Cardiac muscle cell (in vitro differentiated cells and primary cell): ENCODE data around the gene CCM2. TPM values are rescaled to one million over a fixed set of nuclear protein-coding genes. Genes with fewer than 3 reads are reported as not detected.

Source experiments
- DNase-seq, 2 donors: peaks; one replicate each; pipeline versions ENCODE4 v3.0.0 to v3.0.0-alpha.2; 2010 to 2017; ENCODE audit warnings: low read depth in 1 of 2, low spot score in 1 of 2
- H3K27ac ChIP-seq: fragments of 200-600 bp; sonication (generic); 2 replicates; pipeline ENCODE4 v1.5.1; 2016
- H3K27me3 ChIP-seq: fragments of 200-600 bp; sonication (generic); 2 replicates; pipeline ENCODE4 v1.6.0; 2016; ENCODE audit warnings: control low read depth
- H3K36me3 ChIP-seq: fragments of 200-600 bp; sonication (generic); 2 replicates; pipeline ENCODE4 v1.5.1; 2016; ENCODE audit warnings: control low read depth
- H3K4me1 ChIP-seq: fragments of 200-600 bp; sonication (generic); 2 replicates; pipeline ENCODE4 v1.8.1; 2017; ENCODE audit warnings: low read depth, mild to moderate bottlenecking, mixed run types
- H3K4me3 ChIP-seq: fragments of 200-600 bp; sonication (generic); 2 replicates; pipeline ENCODE4 v1.5.1; 2016; ENCODE audit warnings: mild to moderate bottlenecking
- H3K9me3 ChIP-seq: fragments of 200-600 bp; sonication (generic); 2 replicates; pipeline ENCODE4 v1.5.1; 2017; ENCODE audit warnings: low read depth, mild to moderate bottlenecking, control low read depth
- polyA plus RNA-seq: library from polyadenylated mRNA; unstranded; fragments of >200 nt; fragmentation: Nextera tagmentation; extraction: Ambion mirVana; gene quantifications from 2 replicates; pipeline ENCODE4 v1.2.1, GENCODE V29; 2016
- total RNA-seq: library from RNA; depleted of rRNA; stranded (reverse); fragments of >200 nt; gene quantifications from 2 replicates; pipeline ENCODE4 v1.2.3, GENCODE V29; 2016
- TF ChIP-seq, protein P1 (sequence below): IDR thresholded peaks from 2 replicates; pipeline ENCODE4 v1.5.1; 2012; ENCODE audit warnings: low read depth, mild to moderate bottlenecking, low read length

CCM2 gene
- 38.3 and 44.9 TPM in 2 replicates for total RNA-seq
- polyA plus RNA-seq = 59.2 and 65.7 TPM in 2 replicates

DNA sequence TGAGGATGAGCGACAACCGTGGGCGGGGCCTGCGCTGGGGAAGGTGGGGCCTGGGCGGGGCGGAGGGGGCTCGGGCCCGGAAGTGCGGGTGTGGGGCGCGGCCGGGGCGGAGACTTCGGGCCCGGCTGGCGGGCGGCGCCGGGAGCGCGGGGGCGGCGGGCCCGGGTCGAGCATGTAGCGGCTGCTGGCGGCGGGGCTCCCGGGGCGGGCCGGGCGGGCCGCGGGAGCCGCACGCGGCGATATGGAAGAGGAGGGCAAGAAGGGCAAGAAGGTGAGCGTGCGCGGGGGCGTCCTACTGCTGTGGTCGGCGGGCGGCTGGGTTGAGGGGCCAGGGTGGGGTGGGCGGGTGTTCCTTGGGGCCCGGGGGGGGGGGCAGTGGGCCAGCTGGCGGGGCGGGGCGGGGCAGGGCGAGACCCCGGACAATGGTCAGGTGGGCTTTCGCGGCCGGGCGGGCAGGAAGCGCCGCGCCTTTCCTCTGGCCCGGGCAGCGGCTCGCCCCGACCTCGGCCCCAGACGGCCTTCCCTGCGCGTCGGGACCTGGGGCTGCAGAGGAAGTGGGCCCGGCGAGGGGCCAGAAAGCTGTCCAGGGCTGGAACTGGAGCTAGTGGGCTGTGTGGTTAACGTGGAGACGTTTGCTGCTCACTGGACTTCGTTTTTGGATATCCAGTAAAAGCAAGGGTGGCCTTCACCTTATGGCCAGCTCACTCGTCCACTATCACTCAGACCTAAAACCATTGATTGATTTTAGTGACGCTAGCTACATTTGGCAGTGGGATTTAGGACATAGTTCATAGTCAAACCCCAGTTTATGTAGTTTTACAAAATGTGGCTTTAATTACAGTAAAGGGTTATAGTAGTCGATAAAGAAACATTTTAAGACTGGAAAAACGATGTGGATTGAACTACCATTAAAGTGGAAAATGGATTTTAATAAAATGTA is at the start of gene CCM2:
Gene CCM2, plus strand, starts transcription at position 109 of the 940 bp plus-strand sequence. Its CDS starts 133 bp downstream, at position 242.
- peaks cover 7% of the 10 kb centered on the region for H3K4me1 ChIP-seq
- DNase-seq = peak; percentile 72 to 79
- H3K4me3 ChIP-seq = peak within 1 kb of the TSS; percentile 63
- H3K27me3 ChIP-seq = no peaks in the 10 kb centered on the region
- TF ChIP-seq, protein P1, sequence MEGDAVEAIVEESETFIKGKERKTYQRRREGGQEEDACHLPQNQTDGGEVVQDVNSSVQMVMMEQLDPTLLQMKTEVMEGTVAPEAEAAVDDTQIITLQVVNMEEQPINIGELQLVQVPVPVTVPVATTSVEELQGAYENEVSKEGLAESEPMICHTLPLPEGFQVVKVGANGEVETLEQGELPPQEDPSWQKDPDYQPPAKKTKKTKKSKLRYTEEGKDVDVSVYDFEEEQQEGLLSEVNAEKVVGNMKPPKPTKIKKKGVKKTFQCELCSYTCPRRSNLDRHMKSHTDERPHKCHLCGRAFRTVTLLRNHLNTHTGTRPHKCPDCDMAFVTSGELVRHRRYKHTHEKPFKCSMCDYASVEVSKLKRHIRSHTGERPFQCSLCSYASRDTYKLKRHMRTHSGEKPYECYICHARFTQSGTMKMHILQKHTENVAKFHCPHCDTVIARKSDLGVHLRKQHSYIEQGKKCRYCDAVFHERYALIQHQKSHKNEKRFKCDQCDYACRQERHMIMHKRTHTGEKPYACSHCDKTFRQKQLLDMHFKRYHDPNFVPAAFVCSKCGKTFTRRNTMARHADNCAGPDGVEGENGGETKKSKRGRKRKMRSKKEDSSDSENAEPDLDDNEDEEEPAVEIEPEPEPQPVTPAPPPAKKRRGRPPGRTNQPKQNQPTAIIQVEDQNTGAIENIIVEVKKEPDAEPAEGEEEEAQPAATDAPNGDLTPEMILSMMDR = no peak
- peak within 1 kb of the TSS; percentile 90 for H3K27ac ChIP-seq
- no peaks in the 10 kb centered on the region for H3K36me3 ChIP-seq
- H3K9me3 ChIP-seq = no peaks in the 10 kb centered on the region

DNA sequence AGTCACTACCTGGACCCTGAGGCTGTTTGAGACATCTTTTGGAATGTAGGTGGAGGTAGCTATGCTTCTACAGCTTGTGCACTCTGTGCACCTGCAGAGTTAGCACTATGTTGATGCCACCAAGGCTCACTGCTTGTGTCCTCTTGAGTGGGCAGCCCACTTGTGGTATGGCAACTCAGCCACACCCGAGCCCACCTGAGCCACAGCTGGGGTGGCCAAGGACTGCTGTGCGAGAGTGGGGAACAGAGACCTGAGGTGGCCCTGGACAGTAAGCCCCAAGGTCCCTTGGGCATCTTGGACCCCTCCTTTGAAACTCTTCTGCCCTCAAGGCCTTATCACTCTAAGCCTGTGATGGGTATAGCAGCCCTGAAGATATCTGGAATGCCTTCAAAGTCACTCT is 46.8 kb upstream of the CCM2 start:
- DNase-seq = no peak
- Histone ChIP-seq H3K27me3 (peaks cover 13% of the 10 kb centered on the region), H3K4me1 (no peaks in the 10 kb centered on the region), H3K36me3 (no peaks in the 10 kb centered on the region), H3K4me3 (no peak overlapping the region), H3K27ac (no peak overlapping the region), H3K9me3 (no peaks in the 10 kb centered on the region)
- TF ChIP-seq, protein P1 = no peak

- TF ChIP-seq, protein P1 = no peak
- no peaks in the 10 kb centered on the region for H3K36me3 ChIP-seq
- no peak overlapping the region for H3K27ac ChIP-seq
- H3K4me3 ChIP-seq = no peak overlapping the region
- no peaks in the 10 kb centered on the region for H3K4me1 ChIP-seq
- peaks cover 19% of the 10 kb centered on the region for H3K27me3 ChIP-seq
- DNase-seq = peak in 1 of 2 donors; percentile 50
- H3K9me3 ChIP-seq = no peaks in the 10 kb centered on the region
Observed at GRCh38 chr7:44955733-44956132, 44.3 kb upstream of the CCM2 start.

DNA sequence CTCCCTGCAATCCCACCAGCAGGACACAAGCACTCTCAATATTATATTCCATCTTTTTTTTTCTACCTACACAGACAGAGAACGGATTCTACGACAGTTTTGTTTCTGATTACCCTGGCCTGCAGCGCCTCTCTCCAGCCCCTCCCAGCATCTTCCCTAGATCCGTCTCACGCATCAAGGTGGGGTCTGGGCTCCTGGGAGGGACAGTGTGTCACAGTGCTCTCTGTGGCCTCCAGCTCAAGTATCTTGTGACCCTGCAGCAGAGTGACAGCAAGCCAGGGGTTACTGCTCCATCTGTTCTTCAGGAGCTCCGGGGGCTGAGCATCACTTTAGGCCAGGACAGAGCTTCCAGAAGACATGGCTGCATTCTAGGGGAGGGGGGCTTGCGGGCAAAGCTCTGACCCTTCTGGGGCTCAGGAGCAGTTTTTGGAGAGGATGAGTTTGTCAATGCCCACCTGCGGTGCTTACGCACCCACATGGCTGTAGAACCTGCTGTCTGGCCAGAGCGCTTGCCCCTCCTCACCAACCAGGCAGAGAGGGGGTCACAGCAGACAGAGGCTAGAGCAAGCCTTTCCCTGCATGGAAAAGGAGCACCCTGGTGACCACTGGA is 43.7 kb upstream of the CCM2 start:
- no peak overlapping the region for H3K4me3 ChIP-seq
- TF ChIP-seq, protein P1 = no peak
- H3K4me1 ChIP-seq = no peaks in the 10 kb centered on the region
- H3K27me3 ChIP-seq = peaks cover 19% of the 10 kb centered on the region
- no peak overlapping the region for H3K27ac ChIP-seq
- no peaks in the 10 kb centered on the region for H3K36me3 ChIP-seq
- no peak for DNase-seq
- no peaks in the 10 kb centered on the region for H3K9me3 ChIP-seq

- Histone ChIP-seq H3K4me3 (no peak overlapping the region), H3K27ac (no peak overlapping the region), H3K9me3 (no peaks in the 10 kb centered on the region), H3K4me1 (no peaks in the 10 kb centered on the region), H3K27me3 (peaks cover 42% of the 10 kb centered on the region), H3K36me3 (no peaks in the 10 kb centered on the region)
- TF ChIP-seq, protein P1 = no peak
- DNase-seq = no peak
Observed at GRCh38 chr7:44958645-44959344, 41.2 kb upstream of the CCM2 start.
